Type B pancreatic cell (in vitro differentiated cells): Measurements from ENCODE around the gene ALS2CL. TPM values are rescaled to one million over a fixed set of nuclear protein-coding genes. Genes with fewer than 3 reads are reported as not detected.

ENCODE experiments used
- DNase-seq: peaks from one replicate; pipeline ENCODE4 v3.0.0; 2021; ENCODE audit warnings: mixed read lengths; ENCODE audit not compliant: unreplicated experiment; ENCODE audit errors: extremely low spot score
- H3K27ac Mint-ChIP-seq: 2 replicates; pipeline ENCODE4 v1.8.0; 2021; ENCODE audit warnings: mild to moderate bottlenecking, mixed read lengths
- H3K27me3 Mint-ChIP-seq: 2 replicates; pipeline ENCODE4 v1.8.0; 2021; ENCODE audit warnings: mixed read lengths
- H3K36me3 Mint-ChIP-seq: 2 replicates; pipeline ENCODE4 v1.8.0; 2021; ENCODE audit warnings: mixed read lengths
- H3K4me1 Mint-ChIP-seq: one replicate; pipeline ENCODE4 v1.8.0; 2021; ENCODE audit warnings: mixed read lengths; ENCODE audit not compliant: unreplicated experiment
- H3K4me3 Mint-ChIP-seq: 2 replicates; pipeline ENCODE4 v1.8.0; 2021; ENCODE audit warnings: mild to moderate bottlenecking, mixed read lengths
- H3K9me3 Mint-ChIP-seq: 2 replicates; pipeline ENCODE4 v1.8.0; 2021; ENCODE audit warnings: mixed read lengths
- total RNA-seq: library from RNA; stranded (reverse); gene quantifications from 2 replicates; pipeline ENCODE4 v1.2.1, GENCODE V29; 2021; ENCODE audit warnings: low replicate concordance
- TF ChIP-seq, protein P1 (sequence below): fragments of 200-600 bp; sonication (generic); conservative IDR thresholded peaks from 2 replicates; pipeline ENCODE4 v1.5.0; 2021; ENCODE audit warnings: antibody characterized with exemption, mild to moderate bottlenecking

ALS2CL gene
- total RNA-seq, 1 donor from 2014 or later, result 31.7 TPM

DNA sequence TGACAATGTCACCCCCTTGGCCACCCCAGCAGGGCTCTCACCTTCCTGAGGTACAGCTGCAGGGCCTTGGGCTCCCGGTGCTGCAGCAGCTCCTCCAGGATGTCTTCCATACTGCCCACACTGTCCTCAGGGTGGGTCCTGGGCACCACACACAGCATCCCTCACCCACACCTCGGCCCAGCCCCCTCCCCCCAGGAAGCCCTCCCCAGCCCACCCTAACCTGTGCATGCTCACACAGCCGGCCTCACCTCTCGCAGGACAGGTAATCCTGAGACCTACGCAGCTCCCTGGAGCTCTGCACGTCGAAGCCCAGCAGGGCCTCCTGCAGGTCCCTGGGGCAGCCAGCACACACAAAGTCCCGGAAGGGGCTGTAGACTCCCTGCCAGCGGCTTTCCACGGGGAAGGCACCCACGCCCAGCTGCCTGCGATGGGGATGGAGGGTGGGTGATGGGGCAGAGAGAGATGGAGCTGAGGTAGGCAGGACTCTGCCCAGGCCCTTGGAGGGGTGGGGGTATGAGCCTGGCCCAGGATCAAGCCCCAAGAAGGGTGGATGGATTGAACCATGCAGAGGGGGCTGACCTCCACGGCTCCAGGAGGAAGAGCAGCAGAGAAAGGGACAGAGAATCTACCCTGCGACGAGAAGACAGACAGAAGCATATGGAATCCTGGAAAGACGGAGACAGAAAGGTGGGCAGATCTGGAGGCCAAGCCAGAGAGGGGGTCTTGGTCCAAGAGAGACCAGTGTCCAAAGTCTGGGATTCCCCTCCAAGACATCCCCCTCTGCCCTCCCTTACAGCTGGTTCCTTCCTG is 16.7 kb downstream of the ALS2CL start:
- DNase-seq, result no peak
- Mint-ChIP-seq H3K9me3 (no peaks in the 10 kb centered on the region), H3K27me3 (no peaks in the 10 kb centered on the region), H3K36me3 (peaks cover 4% of the 10 kb centered on the region), H3K4me3 (no peak overlapping the region), H3K4me1 (peaks cover 5% of the 10 kb centered on the region), H3K27ac (no peak overlapping the region)
- TF ChIP-seq, protein P1, sequence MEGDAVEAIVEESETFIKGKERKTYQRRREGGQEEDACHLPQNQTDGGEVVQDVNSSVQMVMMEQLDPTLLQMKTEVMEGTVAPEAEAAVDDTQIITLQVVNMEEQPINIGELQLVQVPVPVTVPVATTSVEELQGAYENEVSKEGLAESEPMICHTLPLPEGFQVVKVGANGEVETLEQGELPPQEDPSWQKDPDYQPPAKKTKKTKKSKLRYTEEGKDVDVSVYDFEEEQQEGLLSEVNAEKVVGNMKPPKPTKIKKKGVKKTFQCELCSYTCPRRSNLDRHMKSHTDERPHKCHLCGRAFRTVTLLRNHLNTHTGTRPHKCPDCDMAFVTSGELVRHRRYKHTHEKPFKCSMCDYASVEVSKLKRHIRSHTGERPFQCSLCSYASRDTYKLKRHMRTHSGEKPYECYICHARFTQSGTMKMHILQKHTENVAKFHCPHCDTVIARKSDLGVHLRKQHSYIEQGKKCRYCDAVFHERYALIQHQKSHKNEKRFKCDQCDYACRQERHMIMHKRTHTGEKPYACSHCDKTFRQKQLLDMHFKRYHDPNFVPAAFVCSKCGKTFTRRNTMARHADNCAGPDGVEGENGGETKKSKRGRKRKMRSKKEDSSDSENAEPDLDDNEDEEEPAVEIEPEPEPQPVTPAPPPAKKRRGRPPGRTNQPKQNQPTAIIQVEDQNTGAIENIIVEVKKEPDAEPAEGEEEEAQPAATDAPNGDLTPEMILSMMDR, result no peak

DNA sequence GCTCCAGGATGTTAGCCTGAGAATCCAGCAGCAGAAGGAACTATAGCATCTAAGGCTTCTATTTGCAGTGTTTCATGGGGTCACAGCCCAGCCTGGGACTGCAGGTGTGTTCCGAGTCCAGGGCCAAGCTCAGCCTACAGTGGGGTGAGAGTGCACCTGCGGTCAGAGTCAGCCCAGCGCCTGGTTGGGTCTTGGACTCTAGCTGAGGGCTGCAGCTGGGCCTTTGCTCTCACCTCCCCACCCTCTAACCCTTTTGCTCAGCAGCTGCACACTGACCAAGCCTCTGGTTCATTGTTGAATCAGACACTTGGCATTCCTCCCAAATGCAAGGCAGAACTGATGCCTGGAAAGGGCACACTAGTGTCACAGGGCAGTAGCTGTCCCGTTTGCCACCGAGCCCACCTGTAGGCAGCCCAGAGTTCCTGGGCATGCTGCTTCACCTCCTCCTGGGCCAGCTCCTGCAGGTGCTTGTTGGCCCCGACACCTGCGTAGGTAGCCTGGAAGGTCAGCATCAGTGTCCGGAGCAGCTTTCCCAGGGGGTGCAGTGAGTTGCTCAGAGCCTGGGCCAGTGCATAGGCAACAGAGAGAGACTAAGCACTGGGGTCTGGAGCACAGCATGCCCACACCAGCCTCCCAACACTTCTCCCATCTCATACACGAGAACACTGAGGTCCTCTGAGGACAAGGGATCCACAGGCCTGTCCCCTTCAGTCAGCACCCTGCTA is 17.5 kb downstream of the ALS2CL start:
- Mint-ChIP-seq H3K27me3 (no peaks in the 10 kb centered on the region), H3K4me3 (no peak overlapping the region), H3K4me1 (peaks cover 5% of the 10 kb centered on the region), H3K27ac (no peak overlapping the region), H3K36me3 (peaks cover 4% of the 10 kb centered on the region), H3K9me3 (no peaks in the 10 kb centered on the region)
- TF ChIP-seq, protein P1, result no peak
- DNase-seq, result no peak

DNA sequence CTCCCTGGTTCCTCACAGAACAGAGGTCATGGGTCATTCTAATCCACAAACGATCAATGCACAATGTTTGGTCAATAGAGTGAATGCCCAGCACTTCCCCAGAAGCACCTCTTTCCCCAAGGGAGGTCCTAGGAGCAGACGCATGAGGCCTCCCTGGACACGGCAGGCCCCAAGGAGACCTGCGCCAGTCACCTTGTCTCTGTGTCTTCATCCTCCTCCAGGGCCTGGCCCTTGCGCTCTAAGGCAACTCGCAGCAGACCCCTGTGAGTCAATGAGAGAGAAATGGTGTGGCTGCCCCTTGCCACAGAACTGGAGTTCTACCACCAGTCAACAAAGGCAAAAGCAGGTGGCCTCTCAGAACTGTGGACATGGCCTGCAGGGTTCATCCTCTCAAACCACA is 18.1 kb downstream of the ALS2CL start:
- Mint-ChIP-seq H3K27ac (no peak overlapping the region), H3K4me3 (no peak overlapping the region), H3K27me3 (no peaks in the 10 kb centered on the region), H3K4me1 (peaks cover under 1% of the 10 kb centered on the region), H3K9me3 (no peaks in the 10 kb centered on the region), H3K36me3 (peaks cover 4% of the 10 kb centered on the region)
- DNase-seq, result no peak
- TF ChIP-seq, protein P1, result no peak

DNA sequence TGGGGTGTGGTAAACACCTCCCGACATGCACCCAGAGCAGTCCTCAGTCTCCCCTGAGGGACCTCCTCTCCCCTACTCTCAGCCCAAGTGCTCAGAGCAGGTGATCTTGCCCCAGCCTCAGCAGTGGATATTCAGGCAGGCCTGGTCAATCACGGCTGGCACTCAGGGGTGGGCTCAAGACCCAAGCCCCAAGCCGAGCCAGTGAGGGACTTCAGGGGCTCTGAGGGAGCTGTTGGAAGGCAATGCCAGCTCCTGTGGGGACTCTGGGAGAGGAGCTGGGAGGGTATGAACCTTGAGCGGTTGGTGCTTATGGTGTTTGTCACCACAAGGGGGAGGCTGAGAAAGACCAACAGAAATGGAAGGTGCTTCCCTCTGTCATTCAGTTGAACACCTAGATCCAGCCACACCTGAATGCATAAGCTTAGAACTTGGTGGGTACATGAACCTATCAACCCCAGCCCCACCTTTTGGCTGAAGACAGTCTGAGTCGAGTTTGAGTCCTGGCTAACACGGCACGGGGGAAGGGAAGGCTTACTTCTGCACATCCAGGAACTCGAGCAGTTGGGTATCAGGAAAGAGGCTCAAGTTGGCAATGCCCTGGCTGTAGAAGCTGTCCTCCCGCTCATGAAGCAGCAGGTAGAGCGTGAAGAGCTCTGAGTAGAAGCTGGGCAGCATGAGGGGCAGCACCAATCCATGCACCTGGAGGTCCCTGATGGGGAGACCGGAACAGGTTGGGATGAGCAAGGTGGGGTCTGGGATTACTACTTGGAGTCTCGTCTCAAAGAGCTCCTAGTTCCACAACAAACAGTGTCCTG is 19.2 kb downstream of the ALS2CL start:
- DNase-seq, result no peak
- Mint-ChIP-seq H3K27me3 (no peaks in the 10 kb centered on the region), H3K4me3 (no peak overlapping the region), H3K4me1 (no peaks in the 10 kb centered on the region), H3K27ac (no peak overlapping the region), H3K9me3 (no peaks in the 10 kb centered on the region), H3K36me3 (no peaks in the 10 kb centered on the region)
- TF ChIP-seq, protein P1, result peak; percentile 45

DNA sequence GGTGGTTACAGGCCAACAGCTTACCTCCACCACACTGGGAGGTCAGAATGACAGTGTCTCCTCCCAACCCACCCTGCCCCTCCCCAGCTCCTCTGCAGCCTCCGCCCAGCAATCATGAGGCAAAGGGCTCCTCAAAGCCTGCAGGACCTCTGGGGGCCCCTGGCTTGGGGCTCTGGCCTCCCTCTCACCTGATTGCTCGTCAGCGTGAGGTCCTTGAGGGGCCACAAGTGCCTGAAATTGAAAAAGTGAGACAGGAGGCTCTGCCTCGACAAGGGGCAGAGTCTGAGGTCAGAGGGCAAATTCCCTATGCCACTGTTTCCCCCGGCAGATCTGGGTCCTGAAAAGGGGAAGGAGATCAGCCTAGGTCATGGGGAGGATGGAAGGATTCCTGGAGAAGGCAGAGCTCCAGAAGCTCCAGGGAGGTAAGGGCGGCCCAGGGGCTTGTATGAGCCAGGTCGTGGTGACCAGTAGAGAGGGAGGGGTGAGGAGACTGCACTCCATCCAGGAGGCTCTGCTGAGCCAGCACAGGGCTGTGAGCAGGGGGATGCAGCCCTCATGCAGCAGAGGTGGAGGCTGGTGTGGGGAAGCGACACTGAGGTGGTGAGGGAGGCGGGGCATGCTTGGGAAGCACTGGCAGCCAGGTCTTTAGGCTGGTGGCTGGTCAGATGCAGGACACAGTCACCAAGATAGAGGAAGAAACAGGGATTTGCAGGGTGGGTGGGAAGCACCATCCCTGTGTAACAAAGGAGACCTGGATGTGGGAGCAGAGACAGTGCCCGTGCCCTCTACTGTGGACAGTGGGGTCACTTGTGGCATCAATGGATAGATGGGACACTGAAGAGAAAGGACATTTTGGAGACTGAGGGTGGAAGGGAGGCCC is 20.1 kb downstream of the ALS2CL start:
- H3K9me3 Mint-ChIP-seq, result no peaks in the 10 kb centered on the region
- H3K4me3 Mint-ChIP-seq, result no peak overlapping the region
- no peaks in the 10 kb centered on the region for H3K4me1 Mint-ChIP-seq
- peak overlapping the region; percentile 26 for H3K27ac Mint-ChIP-seq
- TF ChIP-seq, protein P1, result no peak
- DNase-seq, result no peak
- no peaks in the 10 kb centered on the region for H3K27me3 Mint-ChIP-seq
- no peaks in the 10 kb centered on the region for H3K36me3 Mint-ChIP-seq
